A673 (cell line): Measurements from ENCODE around the gene CHAD.

ENCODE experiments used
- CTCF ChIP-seq: fragments of 300-800, 200-600 bp; sonication (generic); conservative IDR thresholded peaks from 2 replicates; pipeline ENCODE4 v1.5.1; 2017; ENCODE audit warnings: low read depth, mild to moderate bottlenecking, antibody characterized with exemption, low read length, moderate library complexity, mixed read lengths
- EZH2 ChIP-seq: fragments of 200-600 bp; sonication (generic); IDR thresholded peaks from 2 replicates; pipeline ENCODE4 v1.6.1; 2017; ENCODE audit warnings: borderline replicate concordance, low read depth, mild to moderate bottlenecking, mixed read lengths, antibody characterized with exemption, low read length; ENCODE audit not compliant: poor library complexity, severe bottlenecking

GRCh38 chr17:50424996-50425681 is 43.5 kb downstream of the CHAD start:
- TF ChIP-seq CTCF = no peak
- no peak for TF ChIP-seq EZH2
